T-helper 1 cell treated with Interleukin-12 subunit alpha and Interleukin-12 subunit beta and Interleukin-4 antibody, amounts not matched to agents 30 μg/mL and 1 μg/mL, for 36 hours (primary cell): ENCODE data around the gene CPA3.

Source experiments
- H3K27ac Mint-ChIP-seq: one replicate; pipeline ENCODE4 v1.8.0; 2021; ENCODE audit warnings: mild to moderate bottlenecking, mixed read lengths
- H3K27me3 Mint-ChIP-seq: one replicate; pipeline ENCODE4 v1.8.0; 2021; ENCODE audit warnings: low read depth, mixed read lengths
- H3K36me3 Mint-ChIP-seq: one replicate; pipeline ENCODE4 v1.8.0; 2021; ENCODE audit warnings: low read depth, mixed read lengths
- H3K4me1 Mint-ChIP-seq: one replicate; pipeline ENCODE4 v1.8.0; 2021; ENCODE audit warnings: low read depth, mixed read lengths
- H3K4me3 Mint-ChIP-seq: one replicate; pipeline ENCODE4 v1.8.0; 2021; ENCODE audit warnings: mild to moderate bottlenecking, moderate library complexity, mixed read lengths
- H3K9me3 Mint-ChIP-seq: one replicate; pipeline ENCODE4 v1.8.0; 2021; ENCODE audit warnings: mixed read lengths

Gene CPA3

DNA sequence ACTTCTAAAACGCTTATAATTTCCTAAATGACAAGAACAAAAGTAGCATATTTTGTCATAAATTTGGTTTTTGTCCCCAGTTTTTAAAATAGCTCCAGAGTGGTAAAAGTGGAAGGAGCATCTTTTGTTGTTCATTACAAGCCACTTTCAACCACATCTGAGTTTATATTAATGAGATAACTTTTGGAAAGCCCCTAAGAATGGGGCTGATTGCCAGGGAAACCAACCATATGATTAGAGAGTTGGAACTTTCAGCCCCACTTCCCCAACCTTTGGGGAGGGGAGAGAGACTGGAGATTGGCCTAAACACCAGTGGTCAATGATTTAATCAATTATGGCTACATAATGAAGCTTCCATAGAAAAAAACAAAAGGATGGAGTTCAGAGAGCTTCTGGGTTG, 57.4 kb downstream of the CPA3 start:
- Mint-ChIP-seq H3K27me3 (no peaks in the 10 kb centered on the region), H3K36me3 (no peaks in the 10 kb centered on the region), H3K4me1 (no peaks in the 10 kb centered on the region), H3K9me3 (no peaks in the 10 kb centered on the region), H3K4me3 (no peak overlapping the region), H3K27ac (no peak overlapping the region)

DNA sequence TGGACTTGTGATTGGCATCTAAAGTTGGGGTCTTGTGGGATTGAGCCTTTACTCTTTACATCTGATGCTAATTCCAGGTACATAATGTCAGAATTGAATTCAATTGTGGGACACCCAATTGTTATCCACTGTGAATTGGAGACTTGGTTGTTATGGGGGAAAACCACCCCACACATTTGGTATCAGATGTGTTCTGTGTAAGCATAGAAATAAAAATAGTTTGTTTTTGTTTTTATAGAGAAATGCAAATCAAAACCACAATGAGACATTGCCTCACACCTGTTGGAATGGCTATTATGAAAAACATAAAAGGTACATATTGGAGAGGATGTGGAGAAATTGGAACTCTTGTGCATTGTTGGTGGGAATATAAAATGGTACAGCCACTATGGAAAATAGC, 58.5 kb downstream of the CPA3 start:
- Mint-ChIP-seq H3K4me1 (no peaks in the 10 kb centered on the region), H3K27me3 (no peaks in the 10 kb centered on the region), H3K36me3 (no peaks in the 10 kb centered on the region), H3K27ac (no peak overlapping the region), H3K4me3 (no peak overlapping the region), H3K9me3 (no peaks in the 10 kb centered on the region)

DNA sequence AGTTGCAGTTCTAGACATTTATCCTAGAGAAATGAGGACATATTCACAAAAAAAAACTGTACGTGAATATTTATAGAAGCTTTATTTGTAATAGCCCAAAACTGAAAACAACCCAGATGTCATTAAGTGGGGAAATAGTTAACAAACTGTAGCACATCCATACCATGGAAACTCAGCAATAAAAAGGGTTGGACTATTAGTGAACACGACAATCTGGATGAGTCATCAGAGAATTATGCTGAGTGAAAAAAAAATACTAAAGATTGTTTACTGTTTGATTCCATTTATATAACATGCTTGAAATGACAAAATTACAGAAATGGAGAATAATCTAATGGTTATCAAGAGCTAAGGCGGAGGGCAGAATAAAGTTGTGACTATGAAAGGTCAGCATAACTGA, 59.5 kb downstream of the CPA3 start:
- Mint-ChIP-seq H3K9me3 (no peaks in the 10 kb centered on the region), H3K36me3 (no peaks in the 10 kb centered on the region), H3K27me3 (peaks cover 5% of the 10 kb centered on the region), H3K27ac (no peak overlapping the region), H3K4me3 (no peak overlapping the region), H3K4me1 (no peaks in the 10 kb centered on the region)

DNA sequence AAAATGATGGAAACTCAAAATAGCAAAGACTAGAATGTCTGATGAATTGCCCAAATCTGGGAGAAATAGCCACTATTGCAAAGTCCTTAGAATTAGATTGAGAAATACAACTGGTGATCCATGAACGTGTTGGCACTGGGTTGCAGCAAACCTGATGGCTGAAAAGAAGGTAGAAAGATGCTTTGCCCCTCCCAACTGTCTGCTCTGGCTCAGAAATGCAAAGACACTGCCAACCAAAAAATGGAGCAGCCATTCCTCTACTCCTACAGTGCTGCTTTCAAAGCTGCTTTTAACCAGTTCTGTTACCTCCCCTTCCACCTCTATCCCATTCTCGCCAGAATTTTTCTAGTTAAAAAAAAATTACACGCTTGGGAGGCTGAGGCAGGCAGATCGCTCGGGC, 60.7 kb downstream of the CPA3 start:
- Mint-ChIP-seq H3K27ac (no peak overlapping the region), H3K36me3 (no peaks in the 10 kb centered on the region), H3K9me3 (no peaks in the 10 kb centered on the region), H3K4me1 (no peaks in the 10 kb centered on the region), H3K4me3 (no peak overlapping the region), H3K27me3 (peaks cover 5% of the 10 kb centered on the region)

DNA sequence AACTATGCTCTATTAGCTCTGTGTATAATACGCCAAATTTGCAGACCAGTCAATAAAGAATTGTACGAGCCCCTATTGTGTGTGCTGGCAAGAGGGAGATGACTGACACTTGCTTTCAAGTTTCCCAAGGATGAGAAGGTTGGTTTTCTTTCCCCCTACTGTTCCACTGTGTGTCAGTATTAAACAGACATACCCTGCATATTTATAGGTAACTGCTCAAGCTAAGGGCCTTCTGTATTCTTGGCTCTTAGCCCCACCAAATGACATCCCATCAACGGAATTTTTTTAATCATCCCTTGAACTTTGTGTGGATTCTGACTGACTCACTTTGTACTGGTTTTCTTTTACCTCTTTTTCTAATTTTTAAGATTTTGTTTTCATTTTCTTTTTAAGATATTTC, 65.7 kb downstream of the CPA3 start:
- Mint-ChIP-seq H3K27ac (no peak overlapping the region), H3K36me3 (no peaks in the 10 kb centered on the region), H3K4me1 (no peaks in the 10 kb centered on the region), H3K9me3 (no peaks in the 10 kb centered on the region), H3K4me3 (no peak overlapping the region), H3K27me3 (peaks cover 26% of the 10 kb centered on the region)

- no peaks in the 10 kb centered on the region for H3K4me1 Mint-ChIP-seq
- peaks cover 33% of the 10 kb centered on the region for H3K27me3 Mint-ChIP-seq
- H3K36me3 Mint-ChIP-seq: no peaks in the 10 kb centered on the region
- no peak overlapping the region for H3K27ac Mint-ChIP-seq
- no peak overlapping the region for H3K4me3 Mint-ChIP-seq
- H3K9me3 Mint-ChIP-seq: no peaks in the 10 kb centered on the region
These were observed 66.5 kb downstream of the CPA3 start for GRCh38 chr3:148931574-148931973.

GRCh38 chr3:148932972-148933371, 67.9 kb downstream of the CPA3 start:
- Mint-ChIP-seq H3K9me3 (no peaks in the 10 kb centered on the region), H3K27ac (no peak overlapping the region), H3K36me3 (no peaks in the 10 kb centered on the region), H3K4me3 (no peak overlapping the region), H3K27me3 (peaks cover 46% of the 10 kb centered on the region), H3K4me1 (no peaks in the 10 kb centered on the region)

- no peaks in the 10 kb centered on the region for H3K9me3 Mint-ChIP-seq
- H3K4me3 Mint-ChIP-seq: no peak overlapping the region
- H3K27me3 Mint-ChIP-seq: peaks cover 41% of the 10 kb centered on the region
- no peaks in the 10 kb centered on the region for H3K4me1 Mint-ChIP-seq
- H3K27ac Mint-ChIP-seq: no peak overlapping the region
- H3K36me3 Mint-ChIP-seq: no peaks in the 10 kb centered on the region
These were observed 72.6 kb downstream of the CPA3 start for GRCh38 chr3:148937467-148938255.

DNA sequence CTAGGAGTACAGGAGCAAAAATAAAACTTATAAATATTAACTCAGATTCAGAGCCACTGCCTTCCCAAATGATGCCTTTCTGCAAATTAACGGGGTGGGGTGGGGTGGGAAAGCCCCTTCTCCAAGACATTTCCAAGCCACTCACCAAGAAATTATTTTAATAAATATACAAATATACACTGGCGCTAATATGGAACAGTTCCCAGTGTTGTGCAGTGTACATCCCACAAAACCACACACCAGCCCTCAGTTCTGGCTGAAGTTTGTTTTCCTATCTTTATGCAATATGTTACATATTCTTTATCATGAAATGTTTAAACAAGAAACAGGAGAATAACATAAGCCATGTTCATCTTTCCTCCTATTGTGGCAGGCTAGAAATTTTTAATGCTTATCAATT, 73.2 kb downstream of the CPA3 start:
- H3K36me3 Mint-ChIP-seq: no peaks in the 10 kb centered on the region
- H3K4me3 Mint-ChIP-seq: no peak overlapping the region
- H3K4me1 Mint-ChIP-seq: no peaks in the 10 kb centered on the region
- no peak overlapping the region for H3K27ac Mint-ChIP-seq
- H3K27me3 Mint-ChIP-seq: peaks cover 35% of the 10 kb centered on the region
- no peaks in the 10 kb centered on the region for H3K9me3 Mint-ChIP-seq

DNA sequence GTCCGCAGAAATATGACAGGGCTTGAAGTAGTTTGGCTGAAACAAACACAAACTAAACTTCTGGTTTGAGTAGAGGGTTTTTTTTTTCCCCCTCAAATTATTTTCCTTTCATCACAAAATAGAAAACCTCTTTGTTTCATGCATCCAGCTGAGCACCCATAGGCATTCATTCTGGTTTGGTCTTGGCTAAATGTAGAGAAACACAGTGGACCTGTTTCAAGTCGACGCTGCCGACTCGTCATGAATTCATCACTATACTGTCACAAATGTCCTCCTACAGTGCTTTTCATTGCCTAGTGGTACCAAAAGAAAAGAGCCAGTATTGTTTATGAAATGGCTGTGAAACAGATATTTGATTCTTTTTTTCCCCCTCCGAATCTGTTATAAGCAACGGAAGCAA, 73.8 kb downstream of the CPA3 start:
- Mint-ChIP-seq H3K9me3 (no peaks in the 10 kb centered on the region), H3K27ac (no peak overlapping the region), H3K36me3 (no peaks in the 10 kb centered on the region), H3K27me3 (peaks cover 34% of the 10 kb centered on the region), H3K4me3 (no peak overlapping the region), H3K4me1 (no peaks in the 10 kb centered on the region)

DNA sequence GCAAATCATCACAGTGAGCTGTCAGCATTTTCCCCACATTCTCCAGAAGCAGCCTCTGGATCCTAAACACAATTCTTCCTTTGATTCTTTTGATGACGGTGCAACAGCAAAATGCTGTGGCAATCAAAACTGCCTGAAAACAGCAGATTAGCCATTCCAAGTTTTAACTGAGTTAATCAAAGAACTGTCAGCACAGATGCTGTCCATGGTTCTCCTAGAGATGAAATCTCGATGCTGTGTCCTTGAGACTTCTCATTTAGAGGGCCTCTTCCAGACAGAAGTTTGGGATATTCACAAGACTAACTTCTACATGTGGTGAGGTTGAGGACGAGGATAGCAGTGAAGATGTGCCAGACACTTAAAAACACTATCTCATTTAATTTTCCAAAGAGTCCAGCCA, 75.9 kb downstream of the CPA3 start:
- Mint-ChIP-seq H3K27me3 (peaks cover 32% of the 10 kb centered on the region), H3K4me3 (no peak overlapping the region), H3K4me1 (no peaks in the 10 kb centered on the region), H3K9me3 (no peaks in the 10 kb centered on the region), H3K27ac (no peak overlapping the region), H3K36me3 (no peaks in the 10 kb centered on the region)

GRCh38 chr3:148943506-148944205, 78.6 kb downstream of the CPA3 start:
- Mint-ChIP-seq H3K4me1 (no peaks in the 10 kb centered on the region), H3K9me3 (no peaks in the 10 kb centered on the region), H3K4me3 (no peak overlapping the region), H3K36me3 (no peaks in the 10 kb centered on the region), H3K27ac (no peak overlapping the region), H3K27me3 (peaks cover 13% of the 10 kb centered on the region)

- Mint-ChIP-seq H3K4me3 (no peak overlapping the region), H3K9me3 (no peaks in the 10 kb centered on the region)
These were observed 80.0 kb downstream of the CPA3 start for GRCh38 chr3:148945116-148945515.

More at GRCh38 chr3:148945116-148945515, 80.0 kb downstream of the CPA3 start:
- no peaks in the 10 kb centered on the region for H3K36me3 Mint-ChIP-seq
- H3K27me3 Mint-ChIP-seq: peaks cover 8% of the 10 kb centered on the region
- no peaks in the 10 kb centered on the region for H3K4me1 Mint-ChIP-seq
- no peak overlapping the region for H3K27ac Mint-ChIP-seq
